Activated CD4-positive, alpha-beta memory T cell treated with anti-CD3 and anti-CD28 coated beads, Interleukin-2, amount 10 ng/mL, durations not matched to agents 7 days and 5 days (primary cell): ENCODE measurements around the gene CDC34. TPM values are rescaled to one million over a fixed set of nuclear protein-coding genes. Genes with fewer than 3 reads are reported as not detected.

Source experiments
- CTCF ChIA-PET: fragments of 350-600 bp; sonication (Branson Sonifier 250); formaldehyde crosslinking; loops from one replicate; lab custom pipeline; 2021; ENCODE audit warnings: antibody characterized with exemption, inconsistent platforms; lab: Charles Lee
- POLR2A ChIA-PET: fragments of 350-600 bp; sonication (Branson Sonifier 250); formaldehyde crosslinking; loops from one replicate; lab custom pipeline; 2021; ENCODE audit warnings: antibody characterized with exemption; lab: Charles Lee
- DNase-seq: peaks from one replicate; pipeline ENCODE4 v3.0.0-alpha.2; 2020
- H3K27ac Mint-ChIP-seq: one replicate; pipeline ENCODE4 v1.8.0; 2021; ENCODE audit warnings: mild to moderate bottlenecking, mixed read lengths
- H3K27me3 Mint-ChIP-seq: one replicate; pipeline ENCODE4 v1.8.0; 2021; ENCODE audit warnings: mixed read lengths
- H3K36me3 Mint-ChIP-seq: one replicate; pipeline ENCODE4 v1.8.0; 2021; ENCODE audit warnings: low read depth, mixed read lengths
- H3K4me1 Mint-ChIP-seq: one replicate; pipeline ENCODE4 v1.8.0; 2021; ENCODE audit warnings: mixed read lengths
- H3K4me3 Mint-ChIP-seq: one replicate; pipeline ENCODE4 v1.8.0; 2021; ENCODE audit warnings: mild to moderate bottlenecking, mixed read lengths
- H3K9me3 Mint-ChIP-seq: one replicate; pipeline ENCODE4 v1.8.0; 2021; ENCODE audit warnings: mixed read lengths
- total RNA-seq, 2 experiments: library from RNA; stranded (reverse); gene quantifications; one replicate each; pipeline ENCODE4 v1.2.3, GENCODE V29; 2021

Gene CDC34
- total RNA-seq, 2 experiments from 2014 or later: 50.3 to 50.4 TPM

DNA sequence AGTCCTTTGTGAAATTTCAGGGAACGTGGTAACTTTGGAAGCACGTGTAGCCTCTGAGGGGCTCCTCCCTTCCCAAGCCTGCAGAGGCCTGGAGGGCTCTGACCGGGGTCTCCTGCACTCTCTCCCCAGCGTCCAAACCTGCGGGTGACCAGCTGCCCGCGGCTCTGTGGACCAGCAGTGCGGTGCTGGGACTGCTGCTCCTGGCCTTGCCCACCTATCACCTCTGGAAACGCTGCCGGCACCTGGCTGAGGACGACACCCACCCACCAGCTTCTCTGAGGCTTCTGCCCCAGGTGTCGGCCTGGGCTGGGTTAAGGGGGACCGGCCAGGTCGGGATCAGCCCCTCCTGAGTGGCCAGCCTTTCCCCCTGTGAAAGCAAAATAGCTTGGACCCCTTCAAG, 26.9 kb upstream of the CDC34 start:
- CTCF ChIA-PET: interaction anchor here (1.0 to 1.1 kb wide), 2 partner anchors 9 to 14 kb away, joined by 3 to 4 read pairs; no protein-coding TSS in a partner anchor
- Mint-ChIP-seq H3K27ac (no peak overlapping the region), H3K4me3 (no peak overlapping the region)

DNA sequence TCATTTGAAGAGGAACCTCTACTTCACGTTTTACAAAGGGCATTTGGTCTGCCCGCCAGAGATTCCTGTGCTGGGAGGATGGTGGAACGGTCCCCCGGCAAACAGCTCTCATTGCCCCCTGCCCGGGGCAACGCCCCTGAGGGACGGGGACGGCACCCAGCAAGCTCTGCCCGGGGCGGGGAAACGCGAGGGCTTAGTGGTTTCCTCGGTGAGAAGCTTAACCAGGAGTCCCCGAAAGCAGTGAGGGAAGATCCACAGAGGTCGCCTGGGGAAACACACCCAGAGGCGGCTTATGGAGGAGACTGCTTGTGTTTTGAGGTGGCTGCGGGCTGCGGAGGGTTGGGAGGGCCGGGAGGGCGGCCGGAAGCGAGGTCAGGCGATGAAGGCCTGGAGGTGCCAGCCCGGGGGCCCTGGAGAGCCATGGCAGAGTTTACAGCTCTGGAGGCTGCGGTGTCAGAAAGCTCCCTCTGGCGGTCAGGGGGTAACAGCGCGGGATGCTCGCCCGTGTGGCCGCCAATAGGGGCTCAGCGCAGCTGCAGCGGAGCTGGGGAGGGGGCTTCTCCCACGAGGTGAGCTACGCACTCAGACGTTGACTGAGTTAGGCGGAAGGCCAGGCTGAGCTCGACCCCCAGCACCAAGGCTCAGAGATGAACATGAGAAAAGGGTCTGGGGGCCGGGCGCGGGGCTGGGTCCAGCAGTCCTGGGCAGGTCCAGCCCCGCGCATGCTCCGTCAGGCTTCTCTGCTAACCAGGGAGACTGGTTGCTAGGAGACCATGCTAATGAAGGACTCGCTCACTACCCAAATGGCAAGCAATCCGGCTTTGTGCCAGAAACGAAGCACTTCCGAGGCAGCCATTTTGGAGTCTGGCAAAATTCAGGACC, 24.9 kb upstream of the CDC34 start:
- Mint-ChIP-seq H3K4me3 (peak overlapping the region; percentile 81), H3K9me3 (no peaks in the 10 kb centered on the region), H3K36me3 (peaks cover 12% of the 10 kb centered on the region), H3K27me3 (no peaks in the 10 kb centered on the region), H3K4me1 (peaks cover 52% of the 10 kb centered on the region), H3K27ac (peak overlapping the region; percentile 98)
- CTCF ChIA-PET: interaction anchor here (0.6 to 1.7 kb wide), 20 partner anchors 8 to 478 kb away, joined by 3 to 25 read pairs (median 4); partner anchors contain the start of genes BSG, CDC34, MADCAM1 and MIER2
- POLR2A ChIA-PET: interaction anchor here (0.6 to 2.6 kb wide), 11 partner anchors 9 to 290 kb away, joined by 3 to 44 read pairs (median 4); partner anchors contain the start of genes BSG, CDC34, MADCAM1 and RNF126
- peak; percentile 94 for DNase-seq

More for the DNA sequence above, 26.9 kb upstream of the CDC34 start:
- H3K36me3 Mint-ChIP-seq: peaks cover 4% of the 10 kb centered on the region
- POLR2A ChIA-PET: no interaction called here
- peaks cover 35% of the 10 kb centered on the region for H3K4me1 Mint-ChIP-seq
- no peaks in the 10 kb centered on the region for H3K9me3 Mint-ChIP-seq
- peaks cover under 1% of the 10 kb centered on the region for H3K27me3 Mint-ChIP-seq
- DNase-seq: no peak

DNA sequence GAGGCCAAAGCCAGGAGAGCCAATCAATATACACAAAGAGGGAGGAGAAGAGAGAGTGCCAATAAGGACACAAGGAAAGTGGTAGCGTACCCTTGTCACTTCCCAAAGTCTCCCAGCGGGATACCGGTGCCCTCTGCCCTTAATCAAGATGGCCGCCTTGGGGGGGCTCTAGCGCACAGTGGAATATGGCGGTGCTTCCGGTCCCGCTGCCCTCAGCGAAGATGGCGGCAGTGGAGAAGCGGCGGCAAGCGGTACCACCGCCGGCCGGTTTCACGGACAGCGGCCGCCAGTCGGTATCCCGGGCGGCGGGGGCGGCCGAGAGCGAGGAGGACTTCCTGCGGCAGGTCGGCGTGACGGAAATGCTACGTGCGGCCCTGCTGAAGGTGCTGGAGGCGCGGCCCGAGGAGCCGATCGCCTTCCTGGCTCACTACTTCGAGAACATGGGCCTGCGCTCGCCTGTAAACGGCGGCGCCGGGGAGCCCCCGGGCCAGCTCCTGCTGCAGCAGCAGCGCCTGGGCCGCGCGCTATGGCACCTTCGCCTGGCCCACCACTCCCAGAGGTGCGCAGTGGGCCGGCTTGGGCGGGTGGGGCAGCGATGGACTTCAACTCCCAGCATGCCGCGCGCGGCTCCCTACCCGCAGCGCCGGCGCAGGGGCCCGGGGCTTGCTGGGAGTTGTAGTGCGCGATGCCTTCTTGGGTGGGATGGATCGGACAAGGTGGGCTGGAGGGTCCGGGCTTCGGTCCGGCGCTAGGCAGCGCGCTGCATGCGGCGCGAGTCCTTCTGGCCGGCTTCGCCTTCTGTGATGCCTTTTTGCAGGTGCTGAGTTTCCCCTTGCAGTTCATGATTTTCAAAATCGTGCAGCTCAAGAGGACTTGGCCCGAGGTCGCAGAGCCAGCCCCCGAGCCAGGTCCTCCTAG, 24.0 kb upstream of the CDC34 start, which contains the start of gene TPGS1:
TSS of gene TPGS1 (plus strand) at position 212 of the 918 bp plus-strand sequence. CDS start at position 222, 10 bp downstream.
- Mint-ChIP-seq H3K4me3 (peak within 1 kb of the TSS; percentile 81), H3K4me1 (peaks cover 55% of the 10 kb centered on the region), H3K9me3 (no peaks in the 10 kb centered on the region), H3K27ac (peak within 1 kb of the TSS; percentile 98), H3K36me3 (peaks cover 12% of the 10 kb centered on the region), H3K27me3 (no peaks in the 10 kb centered on the region)
- ChIA-PET CTCF (interaction anchor here (0.7 to 1.7 kb wide), 15 partner anchors 8 to 261 kb away, joined by 3 to 25 read pairs (median 6); partner anchors contain the start of genes BSG, CDC34, MADCAM1 and MIER2), POLR2A (interaction anchor here (0.8 to 2.6 kb wide), 8 partner anchors 13 to 173 kb away, joined by 3 to 44 read pairs (median 6); partner anchors contain the start of genes BSG, CDC34, MADCAM1 and RNF126)
- peak; percentile 89 for DNase-seq

DNA sequence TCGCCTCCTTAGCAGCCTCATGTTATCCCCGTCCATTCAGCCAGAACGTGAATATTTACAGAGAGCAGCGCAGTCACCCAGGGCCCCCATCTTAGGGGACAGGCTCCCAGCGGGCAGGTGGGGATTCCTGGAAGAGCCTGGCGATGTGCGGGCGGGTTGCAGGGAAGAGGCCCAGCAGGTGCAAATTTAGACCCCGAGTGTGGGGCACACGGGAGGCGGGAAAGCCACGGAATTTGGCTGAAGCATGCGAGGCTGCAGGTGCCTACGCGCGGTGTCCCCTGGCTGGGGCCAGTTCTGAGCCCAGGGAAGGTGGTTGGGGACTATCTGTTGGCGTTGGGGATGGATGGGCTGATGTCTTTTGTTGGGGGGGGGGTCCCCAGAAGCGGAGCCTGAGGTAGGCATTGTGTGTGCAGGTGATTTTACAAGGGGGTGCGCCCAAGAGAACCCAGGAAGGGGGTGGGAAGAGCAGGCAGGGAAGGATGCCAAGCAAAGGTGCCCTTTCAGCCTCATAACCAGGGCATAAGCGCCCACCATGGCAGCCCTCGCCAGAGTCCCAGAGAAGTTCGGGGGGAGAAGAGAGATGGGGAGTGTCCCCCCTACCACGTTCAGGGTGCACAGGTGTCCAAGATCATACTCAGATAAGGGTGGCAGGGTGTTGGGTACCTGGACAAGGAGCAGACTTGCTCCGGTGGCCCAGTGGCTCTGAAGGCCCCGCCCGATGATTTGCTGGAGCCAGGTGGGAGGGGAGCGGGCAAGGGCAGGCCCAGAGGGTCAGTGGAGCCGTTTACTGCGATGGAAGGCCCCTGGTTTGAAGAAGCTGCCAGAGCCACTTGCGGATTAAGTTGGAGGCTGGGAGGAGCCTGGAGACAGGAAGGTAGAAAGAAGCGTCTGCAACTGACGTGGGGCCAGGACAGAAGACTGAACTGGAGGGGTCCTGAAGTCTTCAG, 23.1 kb upstream of the CDC34 start:
- no peak for DNase-seq
- ChIA-PET POLR2A (interaction anchor here (1.0 to 2.6 kb wide), 3 partner anchors 20 to 152 kb away, joined by 3 to 44 read pairs (median 3); no protein-coding TSS in a partner anchor), CTCF (no interaction called here)
- peak overlapping the region; percentile 81 for H3K4me3 Mint-ChIP-seq
- peaks cover 12% of the 10 kb centered on the region for H3K36me3 Mint-ChIP-seq
- H3K27ac Mint-ChIP-seq: peak overlapping the region; percentile 98
- no peaks in the 10 kb centered on the region for H3K27me3 Mint-ChIP-seq
- H3K9me3 Mint-ChIP-seq: no peaks in the 10 kb centered on the region
- peaks cover 53% of the 10 kb centered on the region for H3K4me1 Mint-ChIP-seq

DNA sequence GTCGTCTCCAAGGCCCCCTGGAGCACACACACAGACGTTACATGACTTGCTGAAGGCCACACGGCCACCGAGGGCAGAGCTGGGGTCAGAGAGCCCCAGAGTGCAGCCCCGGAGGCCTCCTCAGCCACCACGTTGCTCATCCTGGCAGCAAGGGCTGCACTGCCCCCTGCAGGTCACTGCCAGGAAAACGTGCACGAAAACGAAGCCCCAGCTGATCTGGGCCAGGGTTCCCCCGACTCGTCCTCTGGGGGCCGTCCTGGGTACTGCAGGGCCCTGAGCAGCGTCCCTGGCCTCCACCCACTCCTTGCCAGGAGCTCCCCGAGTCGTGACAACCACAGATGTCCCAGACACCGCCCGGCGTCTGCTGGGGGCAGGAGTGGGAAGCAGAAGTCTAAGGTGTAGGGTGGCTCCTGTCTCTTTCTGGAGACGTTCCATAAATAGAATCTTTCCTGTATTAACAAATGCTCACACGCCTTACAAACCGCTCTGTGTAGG, 20.9 kb upstream of the CDC34 start:
- H3K4me3 Mint-ChIP-seq: peak overlapping the region; percentile 73
- no peaks in the 10 kb centered on the region for H3K27me3 Mint-ChIP-seq
- peak; percentile 96 for DNase-seq
- H3K27ac Mint-ChIP-seq: peak overlapping the region; percentile 96
- H3K36me3 Mint-ChIP-seq: peaks cover 16% of the 10 kb centered on the region
- CTCF ChIA-PET: interaction anchor here (0.6 to 2.9 kb wide), 26 partner anchors 11 to 1413 kb away, joined by 3 to 59 read pairs (median 4); partner anchors contain the start of genes CDC34, FSTL3, GZMM and MADCAM1
- H3K4me1 Mint-ChIP-seq: peaks cover 49% of the 10 kb centered on the region
- no peaks in the 10 kb centered on the region for H3K9me3 Mint-ChIP-seq
- POLR2A ChIA-PET: interaction anchor here (0.6 to 2.8 kb wide), 18 partner anchors 11 to 511 kb away, joined by 3 to 46 read pairs (median 4); partner anchors contain the start of genes BSG, CDC34, POLRMT and RNF126

DNA sequence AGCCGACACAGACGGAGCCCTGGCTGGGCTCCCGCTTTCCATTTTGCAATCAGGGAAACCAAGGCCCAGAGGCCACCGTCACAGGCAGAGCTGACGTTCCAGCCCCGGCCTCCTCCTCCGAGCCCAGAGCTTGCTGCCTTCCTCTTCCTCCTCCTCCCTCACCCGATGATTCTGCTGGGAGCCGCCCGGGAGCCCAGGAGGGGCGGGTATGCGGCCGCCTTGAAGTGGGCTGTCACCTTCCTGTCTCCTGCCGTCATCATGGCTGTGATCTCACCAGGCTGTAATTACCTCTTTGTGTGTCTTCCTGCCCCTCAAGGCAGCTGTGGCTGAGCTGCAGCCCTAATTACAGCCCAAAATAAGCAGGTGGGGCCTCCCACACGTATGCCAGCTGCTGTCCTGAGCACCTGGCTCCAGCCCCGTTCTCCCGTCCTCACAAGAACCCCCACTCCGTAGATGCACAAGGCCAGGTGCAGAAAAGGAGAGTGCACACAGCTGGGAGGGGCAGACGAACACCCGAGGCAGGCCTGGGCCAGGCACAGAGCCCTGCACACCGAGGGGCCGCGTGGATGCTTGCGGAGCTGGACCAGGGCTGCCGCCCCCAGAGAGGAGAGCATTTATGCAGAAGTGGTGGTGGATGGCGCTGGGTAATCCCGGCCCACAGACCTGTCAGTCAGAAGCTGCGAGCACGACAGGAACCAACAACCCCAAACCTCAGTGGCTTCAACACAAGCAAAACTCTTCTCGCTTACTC, 20.3 kb upstream of the CDC34 start:
- H3K27me3 Mint-ChIP-seq: no peaks in the 10 kb centered on the region
- H3K4me3 Mint-ChIP-seq: peak overlapping the region; percentile 73
- peaks cover 16% of the 10 kb centered on the region for H3K36me3 Mint-ChIP-seq
- peak; percentile 87 for DNase-seq
- peaks cover 48% of the 10 kb centered on the region for H3K4me1 Mint-ChIP-seq
- no peaks in the 10 kb centered on the region for H3K9me3 Mint-ChIP-seq
- ChIA-PET POLR2A (interaction anchor here (0.6 to 2.8 kb wide), 16 partner anchors 10 to 510 kb away, joined by 3 to 46 read pairs (median 4); partner anchors contain the start of genes BSG, CDC34, POLRMT and RNF126), CTCF (interaction anchor here (0.7 to 2.9 kb wide), 21 partner anchors 10 to 273 kb away, joined by 3 to 59 read pairs (median 5); partner anchors contain the start of genes CDC34, FSTL3, GZMM and MADCAM1)
- H3K27ac Mint-ChIP-seq: peak overlapping the region; percentile 96

DNA sequence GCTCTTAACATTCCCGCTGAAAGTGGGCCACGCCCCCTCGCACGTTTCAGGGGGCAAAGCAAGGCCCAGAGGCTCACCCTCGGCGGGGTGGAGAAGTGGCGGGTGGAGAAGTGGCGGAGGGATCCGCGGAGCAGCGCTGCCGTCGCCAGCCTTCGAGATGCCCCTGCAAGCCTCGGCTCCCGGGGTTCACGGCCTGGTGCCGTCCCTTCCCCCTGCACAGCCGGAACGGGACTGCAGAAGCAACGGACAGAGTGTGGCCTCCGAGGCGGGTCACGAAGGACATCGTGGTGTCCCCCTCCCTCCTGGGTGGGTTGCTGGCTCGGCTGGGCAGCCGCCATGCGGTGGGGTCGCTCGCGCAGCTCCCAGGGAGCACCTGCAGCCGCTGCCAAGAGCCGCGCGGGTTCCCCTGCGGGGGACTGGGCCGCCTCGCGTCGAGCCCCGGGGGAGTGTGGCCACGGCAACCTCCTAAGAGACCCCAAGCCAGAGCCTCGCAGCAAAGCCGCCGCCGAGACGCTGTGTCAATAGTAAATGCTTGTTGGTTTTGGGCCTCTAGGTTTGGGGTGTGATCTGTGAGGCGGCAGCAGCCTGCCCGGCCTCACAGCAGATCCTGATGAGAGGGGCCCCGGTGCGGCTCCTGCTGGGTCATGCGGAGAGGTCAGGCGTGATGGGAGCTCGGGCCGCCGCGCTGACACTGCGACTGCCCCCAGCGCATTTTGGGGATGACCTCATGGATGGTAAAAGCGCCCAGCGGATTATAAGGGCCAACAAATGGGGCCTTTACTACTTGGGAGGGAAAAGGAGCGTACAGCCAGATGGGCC, 18.8 kb upstream of the CDC34 start:
- H3K4me1 Mint-ChIP-seq: peaks cover 49% of the 10 kb centered on the region
- no peaks in the 10 kb centered on the region for H3K27me3 Mint-ChIP-seq
- no peak for DNase-seq
- ChIA-PET POLR2A (interaction anchor here (2.4 kb wide), 1 partner anchor 18 kb away, joined by 46 read pairs; the partner anchor contains the start of gene CDC34), CTCF (interaction anchor here (0.6 to 2.9 kb wide), 2 partner anchors 18 to 113 kb away, joined by 4 to 59 read pairs; partner anchors contain the start of gene CDC34)
- H3K4me3 Mint-ChIP-seq: no peak overlapping the region
- H3K9me3 Mint-ChIP-seq: no peaks in the 10 kb centered on the region
- no peak overlapping the region for H3K27ac Mint-ChIP-seq
- peaks cover 16% of the 10 kb centered on the region for H3K36me3 Mint-ChIP-seq

DNA sequence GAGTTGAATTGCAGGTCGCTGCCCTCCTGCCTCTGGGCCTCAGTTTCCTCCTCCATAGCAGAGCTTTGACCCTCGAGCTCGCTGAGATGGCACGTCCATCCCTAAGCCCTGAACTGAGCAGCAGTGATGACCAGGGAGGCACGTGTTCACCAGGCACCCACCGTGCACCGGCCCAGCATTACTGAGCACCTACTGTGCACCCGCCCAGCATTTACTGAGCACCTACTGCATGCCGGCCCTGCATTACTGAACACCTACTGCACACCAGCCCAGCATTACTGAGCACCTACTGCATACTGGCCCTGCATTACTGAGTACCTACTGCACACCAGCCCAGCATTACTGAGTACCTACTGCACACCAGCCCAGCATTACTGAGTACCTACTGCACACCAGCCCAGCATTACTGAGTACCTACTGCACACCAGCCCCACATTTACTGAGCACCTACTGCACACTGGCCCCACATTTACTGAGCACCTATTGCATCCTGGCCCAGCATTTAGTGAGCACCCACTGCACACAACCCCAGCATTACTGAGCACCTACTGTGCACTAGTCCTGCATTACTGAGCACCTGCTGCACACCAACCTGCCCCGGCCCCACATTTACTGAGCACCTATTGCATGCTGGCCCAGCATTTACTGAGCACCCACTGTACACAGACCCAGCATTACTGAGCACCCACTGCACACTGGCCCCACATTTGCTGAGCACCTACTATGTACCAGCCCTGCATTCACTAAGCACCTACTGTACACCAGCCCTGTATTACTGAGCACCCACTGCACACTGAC, 18.0 kb upstream of the CDC34 start:
- DNase-seq: no peak
- Mint-ChIP-seq H3K4me3 (no peak overlapping the region), H3K36me3 (peaks cover 12% of the 10 kb centered on the region), H3K27ac (peak overlapping the region; percentile 21), H3K27me3 (no peaks in the 10 kb centered on the region), H3K9me3 (no peaks in the 10 kb centered on the region), H3K4me1 (peaks cover 41% of the 10 kb centered on the region)
- POLR2A ChIA-PET: no interaction called here
- CTCF ChIA-PET: interaction anchor here (0.6 kb wide), 1 partner anchor 113 kb away, joined by 4 read pairs; no protein-coding TSS in a partner anchor

DNA sequence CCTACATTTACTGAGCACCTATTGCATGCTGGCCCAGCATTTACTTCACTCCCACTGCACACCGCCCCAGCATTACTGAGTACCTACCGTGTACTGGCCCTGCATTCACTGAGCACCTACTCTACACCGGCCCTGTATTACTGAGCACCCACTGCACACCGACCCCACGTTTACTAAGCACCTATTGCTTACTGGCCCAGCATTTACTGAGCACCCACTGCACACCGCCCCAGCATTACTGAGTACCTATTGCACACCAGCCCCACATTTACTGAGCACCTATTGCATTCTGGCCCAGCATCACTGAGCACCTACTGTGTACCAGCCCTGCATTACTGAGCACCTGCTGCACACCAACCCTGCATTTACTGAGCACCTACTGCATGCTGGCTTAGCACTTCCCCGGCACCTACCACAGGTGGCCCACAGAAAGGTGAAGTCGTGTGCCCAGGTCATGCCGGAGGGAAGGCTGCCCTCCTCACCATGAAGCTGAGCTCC, 17.3 kb upstream of the CDC34 start:
- peak overlapping the region; percentile 21 for H3K27ac Mint-ChIP-seq
- no peak overlapping the region for H3K4me3 Mint-ChIP-seq
- POLR2A ChIA-PET: no interaction called here
- CTCF ChIA-PET: interaction anchor here (2.4 kb wide), 1 partner anchor 8 kb away, joined by 8 read pairs; no protein-coding TSS in a partner anchor
- no peak for DNase-seq
- H3K4me1 Mint-ChIP-seq: peaks cover 35% of the 10 kb centered on the region
- H3K27me3 Mint-ChIP-seq: no peaks in the 10 kb centered on the region
- H3K36me3 Mint-ChIP-seq: peaks cover 12% of the 10 kb centered on the region
- H3K9me3 Mint-ChIP-seq: no peaks in the 10 kb centered on the region
